MG63 (cell line): ENCODE data around the gene ELMOD2. TPM values are rescaled to one million over a fixed set of nuclear protein-coding genes. Genes with fewer than 3 reads are reported as not detected.
"Not testable (repeated sequence)": the region's sequence is repeated elsewhere in the genome, so short reads cannot be mapped to it uniquely, and the experiment has no call there.

Source experiments
- DNase-seq: peaks from one replicate; pipeline ENCODE4 v3.0.0-alpha.2; 2020
- H3K27me3 ChIP-seq: fragments of 250-450 bp; sonication (Bioruptor Pico); 2 replicates; pipeline ENCODE4 v1.5.1; 2020; ENCODE audit warnings: mild to moderate bottlenecking, moderate library complexity
- H3K36me3 ChIP-seq: fragments of 250-450 bp; sonication (Bioruptor Pico); 2 replicates; pipeline ENCODE4 v1.5.1; 2020; ENCODE audit warnings: mild to moderate bottlenecking, moderate library complexity
- H3K4me3 ChIP-seq: fragments of 250-450 bp; sonication (Bioruptor Pico); 2 replicates; pipeline ENCODE4 v1.5.1; 2020; ENCODE audit warnings: mild to moderate bottlenecking, moderate library complexity
- H3K9me3 ChIP-seq: fragments of 250-450 bp; sonication (Bioruptor Pico); 2 replicates; pipeline ENCODE4 v1.5.1; 2020; ENCODE audit warnings: mild to moderate bottlenecking, moderate library complexity
- total RNA-seq: library from RNA; depleted of rRNA; stranded (reverse); fragments of >200 nt; shearing (Covaris generic); gene quantifications from 2 replicates; pipeline ENCODE4 v1.2.3, GENCODE V29; 2014; ENCODE audit warnings: low replicate concordance; rRNA removed

Gene ELMOD2, protein sequence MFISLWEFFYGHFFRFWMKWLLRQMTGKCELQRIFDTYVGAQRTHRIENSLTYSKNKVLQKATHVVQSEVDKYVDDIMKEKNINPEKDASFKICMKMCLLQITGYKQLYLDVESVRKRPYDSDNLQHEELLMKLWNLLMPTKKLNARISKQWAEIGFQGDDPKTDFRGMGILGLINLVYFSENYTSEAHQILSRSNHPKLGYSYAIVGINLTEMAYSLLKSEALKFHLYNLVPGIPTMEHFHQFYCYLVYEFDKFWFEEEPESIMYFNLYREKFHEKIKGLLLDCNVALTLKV
- 4.3 and 11.7 TPM in 2 replicates for total RNA-seq

- H3K9me3 ChIP-seq = no peaks in the 10 kb centered on the region
- no peaks in the 10 kb centered on the region for H3K36me3 ChIP-seq
- no peaks in the 10 kb centered on the region for H3K27me3 ChIP-seq
- peak; percentile 97 for DNase-seq
- H3K4me3 ChIP-seq = peak within 1 kb of the TSS; percentile 58
Measured at GRCh38 chr4:140523857-140524742, at the start of gene ELMOD2. Gene ELMOD2 (plus strand): TSS chr4:140524168. CDS start chr4:140525429, 1,261 bp downstream.

GRCh38 chr4:140483445-140483844, 40.5 kb upstream of the ELMOD2 start:
- DNase-seq = no peak
- Histone ChIP-seq H3K36me3 (no peaks in the 10 kb centered on the region), H3K27me3 (no peaks in the 10 kb centered on the region), H3K9me3 (no peaks in the 10 kb centered on the region), H3K4me3 (no peak overlapping the region)

DNA sequence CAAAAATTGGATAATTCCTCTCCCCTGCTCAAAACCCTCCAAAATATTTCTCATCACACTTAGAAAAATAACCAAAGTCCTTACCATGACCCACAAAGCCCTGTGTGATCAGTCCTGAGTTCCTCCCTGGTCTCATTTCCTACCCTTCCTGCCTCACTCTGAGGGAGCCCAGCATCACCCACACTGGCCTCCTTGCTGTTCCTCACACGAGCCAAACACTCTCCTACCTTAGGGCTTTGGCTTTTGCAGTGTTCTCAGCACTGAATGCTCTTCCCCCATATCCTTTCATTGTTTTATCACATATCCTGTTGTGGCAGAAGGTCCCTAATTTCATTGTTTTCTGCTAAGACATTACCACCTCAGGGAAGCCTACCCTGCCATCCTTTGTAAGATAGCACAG, 38.0 kb upstream of the ELMOD2 start:
- no peak for DNase-seq
- Histone ChIP-seq H3K4me3 (no peak overlapping the region), H3K27me3 (no peaks in the 10 kb centered on the region), H3K9me3 (no peaks in the 10 kb centered on the region), H3K36me3 (no peaks in the 10 kb centered on the region)

DNA sequence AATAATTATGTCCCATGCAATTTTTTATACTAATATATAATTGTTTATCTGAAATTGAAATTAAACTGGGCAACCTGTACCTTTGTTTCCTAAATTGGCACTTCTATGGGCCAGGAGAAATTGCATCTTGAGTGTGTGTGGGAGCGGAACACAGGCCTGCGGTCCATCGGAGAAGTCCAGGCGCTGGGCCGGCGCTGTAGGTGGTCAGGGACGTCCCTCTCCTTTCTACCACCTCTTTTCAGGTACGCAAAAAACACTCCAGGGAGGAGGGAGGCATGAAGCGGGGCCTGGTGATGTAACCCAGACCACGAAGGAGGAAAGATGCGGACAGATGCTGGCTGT, 26.6 kb upstream of the ELMOD2 start:
- no peaks in the 10 kb centered on the region; the same call in 1 of the 2 replicates for H3K27me3 ChIP-seq

DNA sequence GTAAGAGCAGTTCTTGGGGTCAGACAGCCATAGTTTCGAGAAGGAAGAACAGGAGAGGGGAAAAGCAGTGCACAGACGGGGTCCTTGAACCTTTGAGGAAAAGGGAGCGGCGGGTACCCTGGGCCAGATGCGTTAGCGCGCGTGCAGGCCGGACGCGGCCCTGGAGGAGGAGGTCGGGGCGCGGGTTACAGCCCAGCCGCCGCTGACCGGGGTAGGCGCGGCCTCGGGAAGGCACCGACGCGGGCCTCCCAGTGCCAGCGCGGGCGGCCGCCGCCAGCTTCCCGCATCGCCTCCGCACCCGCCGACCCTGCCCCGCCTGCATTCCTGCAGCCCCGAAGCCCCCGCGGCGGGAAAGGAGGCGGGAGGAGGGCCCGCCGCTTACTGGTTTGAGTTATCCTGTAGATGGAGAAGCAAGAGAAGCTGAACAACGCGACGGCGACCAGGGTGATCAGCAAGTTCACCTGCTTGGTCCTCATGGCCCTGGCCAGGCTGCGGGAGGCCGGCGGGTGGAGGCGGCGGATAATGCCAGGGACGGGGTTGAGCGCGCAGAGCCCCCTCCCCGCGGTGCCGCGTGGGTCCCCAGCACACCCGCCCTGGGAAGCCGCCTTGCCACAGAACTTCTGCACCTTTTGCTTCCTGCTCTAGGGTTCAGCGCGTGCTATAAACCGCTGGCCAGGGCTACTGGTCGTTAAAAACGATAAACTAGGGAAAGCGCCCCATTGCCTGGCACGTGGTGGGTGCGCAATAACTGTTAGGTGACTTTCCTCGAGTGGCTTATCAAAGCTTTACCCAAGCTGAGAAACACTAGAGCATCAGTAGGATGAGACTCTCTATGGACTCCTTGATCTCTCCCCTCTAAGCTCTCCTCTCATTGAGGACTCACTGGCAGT, 26.0 kb upstream of the ELMOD2 start, which contains the start of gene MGAT4D:
Gene MGAT4D (minus strand): TSS at position 547 of the 890 bp plus-strand sequence. CDS start 71 bp downstream, at position 476.
- Histone ChIP-seq H3K4me3 (no peak within 1 kb of the TSS), H3K36me3 (no peaks in the 10 kb centered on the region), H3K27me3 (no peaks in the 10 kb centered on the region; the same call in 1 of the 2 replicates), H3K9me3 (no peaks in the 10 kb centered on the region)
- peak; percentile 0 for DNase-seq

More for the DNA sequence above, 26.6 kb upstream of the ELMOD2 start:
- Histone ChIP-seq H3K36me3 (no peaks in the 10 kb centered on the region), H3K9me3 (no peaks in the 10 kb centered on the region), H3K4me3 (no peak overlapping the region)
- DNase-seq = no peak

- H3K9me3 ChIP-seq = no peaks in the 10 kb centered on the region
- H3K27me3 ChIP-seq = no peaks in the 10 kb centered on the region; the same call in 1 of the 2 replicates
- DNase-seq = no peak
- H3K4me3 ChIP-seq = no peak overlapping the region
- no peaks in the 10 kb centered on the region for H3K36me3 ChIP-seq
Measured at GRCh38 chr4:140499391-140499790, 24.6 kb upstream of the ELMOD2 start.

DNA sequence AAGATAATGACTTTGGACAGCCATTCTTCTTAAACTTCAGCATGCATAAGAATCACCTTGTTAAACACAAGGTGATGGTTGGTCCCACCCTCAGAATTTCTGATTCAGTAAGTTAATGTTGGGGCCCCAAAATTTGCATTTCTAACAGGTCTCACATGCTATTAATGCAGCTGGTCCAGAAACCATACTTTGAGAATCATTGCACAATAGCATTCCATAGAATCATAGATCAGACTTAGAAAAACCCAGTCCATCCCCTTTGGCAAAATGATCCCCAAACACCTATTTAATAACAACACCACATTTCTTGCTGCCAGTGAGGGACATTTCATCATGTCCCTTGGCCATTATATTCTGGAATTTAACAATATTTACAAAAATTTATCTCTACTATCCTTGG, 19.7 kb upstream of the ELMOD2 start:
- H3K36me3 ChIP-seq = no peaks in the 10 kb centered on the region
- DNase-seq = no peak
- H3K4me3 ChIP-seq = no peak overlapping the region
- no peaks in the 10 kb centered on the region; the same call in 1 of the 2 replicates for H3K27me3 ChIP-seq
- H3K9me3 ChIP-seq = no peaks in the 10 kb centered on the region

DNA sequence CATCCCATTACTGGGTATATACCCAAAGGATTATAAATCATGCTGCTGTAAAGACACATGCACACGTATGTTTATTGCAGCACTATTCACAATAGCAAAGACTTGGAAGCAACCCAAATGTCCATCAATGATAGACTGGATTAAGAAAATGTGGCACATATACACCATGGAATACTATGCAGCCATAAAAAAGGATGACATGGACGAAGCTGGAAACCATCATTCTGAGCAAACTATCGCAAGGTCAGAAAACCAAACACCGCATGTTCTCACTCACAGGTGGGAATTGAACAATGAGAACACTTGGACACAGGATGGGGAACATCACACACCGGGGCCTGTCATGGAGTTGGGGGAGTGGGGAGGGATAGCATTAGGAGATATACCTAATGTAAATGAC, 10.2 kb upstream of the ELMOD2 start:
- not testable (repeated sequence) for H3K27me3 ChIP-seq, H3K4me3 ChIP-seq, DNase-seq, H3K9me3 ChIP-seq, H3K36me3 ChIP-seq

DNA sequence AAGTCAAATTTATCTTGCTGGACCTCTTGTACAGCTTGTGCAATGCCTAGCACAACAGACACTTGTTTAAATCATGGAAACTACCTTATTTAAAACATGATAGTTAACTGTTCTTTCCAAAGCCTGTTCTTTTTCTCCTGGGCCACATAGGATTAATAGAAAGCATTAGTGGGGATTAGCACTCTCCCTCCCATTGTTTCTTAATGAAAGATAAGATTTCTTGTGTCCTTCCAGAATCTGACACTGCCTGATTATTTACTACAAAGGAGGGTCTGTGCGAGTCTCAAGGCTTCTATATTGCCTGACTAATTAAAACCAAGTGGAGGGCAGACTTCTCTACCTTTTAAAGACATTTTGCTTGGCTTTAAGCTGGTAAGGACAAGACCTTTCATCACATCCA, 8.5 kb upstream of the ELMOD2 start:
- H3K9me3 ChIP-seq = no peaks in the 10 kb centered on the region
- DNase-seq = no peak
- no peak overlapping the region for H3K4me3 ChIP-seq
- no peaks in the 10 kb centered on the region for H3K27me3 ChIP-seq
- no peaks in the 10 kb centered on the region for H3K36me3 ChIP-seq

DNA sequence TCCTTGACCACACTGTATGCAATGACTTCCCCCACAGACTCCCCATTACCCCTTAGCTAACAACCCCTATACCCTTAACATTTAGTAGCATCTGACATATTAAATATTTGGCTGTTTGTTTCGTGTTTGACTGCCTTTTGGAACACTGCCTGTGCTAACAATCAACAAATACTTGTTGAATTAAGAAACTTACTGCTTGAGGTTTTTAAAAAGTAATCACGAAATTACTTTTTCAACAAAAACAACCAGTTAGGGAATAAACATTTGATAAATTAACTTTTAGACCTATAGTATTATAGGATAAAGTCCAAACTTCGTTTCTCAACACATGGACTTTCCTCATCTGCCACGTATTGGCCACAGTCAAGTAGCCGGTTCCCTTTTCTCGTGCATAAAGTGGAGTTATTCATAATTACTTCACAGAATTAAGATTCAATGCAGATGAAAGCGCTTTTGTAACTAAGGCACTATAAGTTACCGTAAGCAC, 555 bp upstream of the ELMOD2 start:
- Histone ChIP-seq H3K4me3 (peak overlapping the region; percentile 58), H3K27me3 (no peaks in the 10 kb centered on the region), H3K36me3 (no peaks in the 10 kb centered on the region), H3K9me3 (no peaks in the 10 kb centered on the region)
- DNase-seq = no peak

DNA sequence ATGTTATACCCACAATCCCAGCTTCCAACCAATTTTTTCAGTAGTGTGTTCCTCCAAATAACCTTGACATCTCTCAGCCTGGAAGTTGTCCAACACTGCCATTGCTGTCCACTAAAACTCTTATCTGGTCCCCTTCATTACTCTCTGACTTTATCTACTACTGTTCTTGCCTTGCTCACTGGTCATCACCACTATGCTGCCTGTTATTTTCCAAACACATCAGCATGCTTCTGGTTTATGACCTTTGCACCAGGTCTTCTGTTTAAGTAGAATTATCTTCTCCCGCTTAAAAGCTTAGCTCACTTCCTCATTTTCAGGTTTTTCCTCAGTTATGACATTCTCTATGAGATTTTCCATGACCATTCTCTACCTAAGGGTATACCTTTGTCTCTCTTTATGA, 5.5 kb downstream of the ELMOD2 start:
- no peaks in the 10 kb centered on the region for H3K9me3 ChIP-seq
- no peak overlapping the region for H3K4me3 ChIP-seq
- no peak for DNase-seq
- no peaks in the 10 kb centered on the region for H3K36me3 ChIP-seq
- H3K27me3 ChIP-seq = no peaks in the 10 kb centered on the region

DNA sequence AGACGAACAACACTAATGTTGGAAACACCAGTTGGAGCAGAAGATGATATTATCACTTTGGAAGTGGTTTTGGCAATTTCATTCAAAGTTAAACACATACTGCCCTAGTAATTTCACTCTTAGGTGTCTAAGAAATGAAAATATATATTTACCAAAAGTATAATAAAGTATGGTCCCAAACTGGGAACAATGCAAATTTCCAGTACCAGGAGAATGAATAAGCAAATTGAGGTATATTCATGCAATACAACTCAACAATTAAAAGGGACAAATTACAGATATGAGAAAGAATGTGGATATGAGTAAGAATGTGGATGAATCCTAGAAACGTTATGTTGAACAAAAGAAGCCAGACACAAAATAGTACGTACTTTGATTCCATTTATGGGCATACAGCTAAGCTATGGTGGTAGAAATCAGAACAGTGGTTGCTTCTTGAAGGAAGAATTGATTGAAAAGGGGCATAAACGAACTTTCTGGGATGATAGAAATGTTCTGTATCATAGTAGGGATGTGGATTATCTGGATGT, 10.0 kb downstream of the ELMOD2 start:
- Histone ChIP-seq H3K9me3 (no peaks in the 10 kb centered on the region), H3K27me3 (no peaks in the 10 kb centered on the region), H3K36me3 (no peaks in the 10 kb centered on the region; the same call in 1 of the 2 replicates), H3K4me3 (no peak overlapping the region)
- no peak for DNase-seq

DNA sequence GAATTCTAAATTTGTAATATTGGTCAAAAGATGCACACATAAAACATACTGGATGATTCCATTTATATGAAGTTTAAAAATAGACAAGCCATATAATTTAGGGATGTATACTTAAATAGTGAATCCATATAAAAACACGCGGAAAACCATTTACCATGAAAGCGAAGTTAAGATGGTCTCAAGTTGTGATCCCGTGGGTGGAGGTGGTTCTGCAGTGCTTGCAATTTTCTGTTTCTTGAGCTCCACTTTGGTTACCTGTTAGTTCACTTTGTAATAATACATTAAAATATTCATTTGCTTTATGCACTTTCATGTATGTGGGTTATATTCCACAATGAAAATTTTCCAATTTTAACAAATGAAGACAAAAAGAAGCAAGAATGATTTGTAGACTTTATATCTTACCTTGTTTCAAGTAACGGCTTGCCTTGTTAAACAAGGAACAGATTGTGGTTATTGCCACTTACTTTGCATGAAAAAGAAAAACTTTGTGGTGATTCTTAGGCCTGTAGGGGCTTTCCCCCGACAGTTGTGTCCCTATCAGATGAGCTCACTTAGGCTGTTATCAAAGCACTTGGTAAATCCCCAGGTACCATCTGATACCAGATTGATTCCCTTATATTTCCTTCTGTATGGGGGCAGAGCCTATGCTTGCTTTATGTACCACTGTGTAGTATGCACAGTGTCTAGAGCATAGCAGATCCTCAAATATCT, 32.6 kb downstream of the ELMOD2 start:
- H3K27me3 ChIP-seq = no peaks in the 10 kb centered on the region
- DNase-seq = no peak
- no peaks in the 10 kb centered on the region for H3K36me3 ChIP-seq
- no peaks in the 10 kb centered on the region for H3K9me3 ChIP-seq
- H3K4me3 ChIP-seq = no peak overlapping the region

GRCh38 chr4:140557831-140558435, 34.0 kb downstream of the ELMOD2 start:
- Histone ChIP-seq H3K27me3 (no peaks in the 10 kb centered on the region), H3K36me3 (no peaks in the 10 kb centered on the region), H3K9me3 (no peaks in the 10 kb centered on the region), H3K4me3 (no peak overlapping the region)
- DNase-seq = no peak

DNA sequence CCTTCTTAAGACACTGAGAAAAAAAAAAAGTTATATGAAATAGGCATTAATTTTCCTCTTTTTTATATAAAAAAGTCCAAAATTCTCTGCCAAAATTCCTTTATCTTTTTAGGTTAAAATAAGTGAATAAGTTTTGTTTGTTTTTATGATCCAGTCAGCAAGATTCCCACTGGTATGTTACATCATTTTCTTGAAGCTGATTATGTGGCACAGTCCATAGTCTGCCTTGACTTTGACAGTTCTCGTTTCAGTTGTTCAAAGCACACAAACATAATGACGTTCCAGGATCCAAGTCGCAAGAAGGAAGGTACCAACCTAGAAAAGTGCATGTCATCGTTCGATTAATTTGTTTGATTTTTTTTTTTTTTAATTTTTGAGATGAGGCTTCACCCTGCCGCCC, 35.7 kb downstream of the ELMOD2 start:
- Histone ChIP-seq H3K4me3 (no peak overlapping the region), H3K9me3 (no peaks in the 10 kb centered on the region), H3K27me3 (no peaks in the 10 kb centered on the region), H3K36me3 (no peaks in the 10 kb centered on the region)
- DNase-seq = no peak
